ENCODE results near the gene PLPP1.

PLPP1 gene

GRCh38 chr5:55534436-55535198 is at the start of gene PLPP1:
Gene PLPP1, minus strand, starts transcription at chr5:55534964. Its CDS starts 335 bp downstream, at chr5:55534629.
- DNase-seq (ENCODE audit: low read depth), result peak; percentile 76
- H3K4me3 ChIP-seq (ENCODE audit: control insufficient read depth, low read depth, low read length), result peak within 1 kb of the TSS; percentile 79
- no peak for TF ChIP-seq CTCF (conservative IDR thresholded peaks at IDR 0.05; ENCODE audit: control insufficient read depth, insufficient read depth, low read depth, low read length)

- DNase-seq (ENCODE audit: low read depth), result no peak
- no peak overlapping the region for H3K4me3 ChIP-seq (ENCODE audit: control insufficient read depth, low read depth, low read length)
- TF ChIP-seq CTCF (conservative IDR thresholded peaks at IDR 0.05; ENCODE audit: control insufficient read depth, insufficient read depth, low read depth, low read length), result no peak
These were observed 48.8 kb upstream of the PLPP1 start for GRCh38 chr5:55583578-55583977.

- H3K4me3 ChIP-seq (ENCODE audit: control insufficient read depth, low read depth, low read length), result no peak overlapping the region
- no peak for TF ChIP-seq CTCF (conservative IDR thresholded peaks at IDR 0.05; ENCODE audit: control insufficient read depth, insufficient read depth, low read depth, low read length)
- no peak for DNase-seq (ENCODE audit: low read depth)
These were observed 47.5 kb upstream of the PLPP1 start for GRCh38 chr5:55582256-55582655.

GRCh38 chr5:55580042-55580441 is 45.3 kb upstream of the PLPP1 start:
- no peak for DNase-seq (ENCODE audit: low read depth)

GRCh38 chr5:55578771-55579170 is 44.0 kb upstream of the PLPP1 start:
- peak; percentile 38 for DNase-seq (ENCODE audit: low read depth)
- no peak overlapping the region for H3K4me3 ChIP-seq (ENCODE audit: control insufficient read depth, low read depth, low read length)
- no peak for TF ChIP-seq CTCF (conservative IDR thresholded peaks at IDR 0.05; ENCODE audit: control insufficient read depth, insufficient read depth, low read depth, low read length)

More at GRCh38 chr5:55580042-55580441, 45.3 kb upstream of the PLPP1 start:
- TF ChIP-seq CTCF (conservative IDR thresholded peaks at IDR 0.05; ENCODE audit: control insufficient read depth, insufficient read depth, low read depth, low read length), result no peak
- no peak overlapping the region for H3K4me3 ChIP-seq (ENCODE audit: control insufficient read depth, low read depth, low read length)

- peak; percentile 53 for DNase-seq (ENCODE audit: low read depth)
- no peak overlapping the region for H3K4me3 ChIP-seq (ENCODE audit: control insufficient read depth, low read depth, low read length)
- TF ChIP-seq CTCF (conservative IDR thresholded peaks at IDR 0.05; ENCODE audit: control insufficient read depth, insufficient read depth, low read depth, low read length), result no peak
These were observed 42.7 kb upstream of the PLPP1 start for GRCh38 chr5:55577353-55578060.

Data from fibroblast of mammary gland (primary cell).